ENCODE data around the gene IL37. TPM values are rescaled to one million over a fixed set of nuclear protein-coding genes. Genes with fewer than 3 reads are reported as not detected.

Gene IL37
- total and polyA plus RNA-seq, 2 donors (not counting 1 experiment from before 2014, with no cell fraction given) = not detected

DNA sequence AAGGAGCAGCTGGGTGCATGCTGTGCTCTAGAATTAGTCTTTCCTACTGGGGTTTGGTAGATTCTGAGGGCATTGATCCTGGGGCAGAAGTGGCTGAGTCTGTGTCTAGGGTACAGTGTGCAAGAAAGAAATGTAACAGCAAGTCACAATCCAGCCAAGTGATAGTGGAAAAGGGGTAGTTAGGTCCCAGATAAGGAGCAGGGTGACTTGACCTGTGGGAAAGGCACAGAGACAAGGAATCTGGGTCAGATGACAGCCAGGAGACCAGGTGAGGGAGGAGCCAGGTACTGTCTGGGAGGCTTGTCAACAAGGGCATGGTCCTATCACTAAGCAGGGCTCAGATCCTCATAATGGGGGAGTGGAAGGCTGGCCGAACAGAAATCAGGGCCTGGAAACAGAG, 8.1 kb downstream of the IL37 start:
- Histone ChIP-seq H2AFZ (ENCODE audit: low read length) (no peak overlapping the region), H3K9ac (ENCODE audit: insufficient read depth, low read length) (no peak overlapping the region), H3K27me3 (ENCODE audit: control insufficient read depth, insufficient read depth, low read length) (peaks cover 3% of the 10 kb centered on the region), H4K20me1 (ENCODE audit: control insufficient read depth, extremely low read depth, insufficient read depth, low read length) (no peaks in the 10 kb centered on the region), H3K9me3 (ENCODE audit: control insufficient read depth, insufficient read depth, low read depth, low read length) (no peaks in the 10 kb centered on the region), H3K36me3 (ENCODE audit: control insufficient read depth, insufficient read depth, low read length) (no peaks in the 10 kb centered on the region), H3K4me2 (ENCODE audit: extremely low read depth, insufficient read depth, low read length) (no peak overlapping the region), H3K4me3 (replicated peaks in 1 of 4; ENCODE audit: control extremely low read depth in 1 of 4, insufficient read depth in 1 of 4, low read depth in 3 of 4, low read length in 4 of 4) (no peak overlapping the region), H3K4me1 (ENCODE audit: control insufficient read depth, extremely low read depth, insufficient read depth, low read length) (no peaks in the 10 kb centered on the region), H3K27ac (ENCODE audit: insufficient read depth, low read length) (no peak overlapping the region), H3K79me2 (ENCODE audit: control insufficient read depth, insufficient read depth, low read length) (no peaks in the 10 kb centered on the region)
- DNase-seq (ENCODE audit: low read depth in 2 of 2) = no peak
- no peak for TF ChIP-seq EZH2 (IDR thresholded peaks at IDR 0.05; ENCODE audit: low read length, missing control alignments)
- TF ChIP-seq, protein P1, sequence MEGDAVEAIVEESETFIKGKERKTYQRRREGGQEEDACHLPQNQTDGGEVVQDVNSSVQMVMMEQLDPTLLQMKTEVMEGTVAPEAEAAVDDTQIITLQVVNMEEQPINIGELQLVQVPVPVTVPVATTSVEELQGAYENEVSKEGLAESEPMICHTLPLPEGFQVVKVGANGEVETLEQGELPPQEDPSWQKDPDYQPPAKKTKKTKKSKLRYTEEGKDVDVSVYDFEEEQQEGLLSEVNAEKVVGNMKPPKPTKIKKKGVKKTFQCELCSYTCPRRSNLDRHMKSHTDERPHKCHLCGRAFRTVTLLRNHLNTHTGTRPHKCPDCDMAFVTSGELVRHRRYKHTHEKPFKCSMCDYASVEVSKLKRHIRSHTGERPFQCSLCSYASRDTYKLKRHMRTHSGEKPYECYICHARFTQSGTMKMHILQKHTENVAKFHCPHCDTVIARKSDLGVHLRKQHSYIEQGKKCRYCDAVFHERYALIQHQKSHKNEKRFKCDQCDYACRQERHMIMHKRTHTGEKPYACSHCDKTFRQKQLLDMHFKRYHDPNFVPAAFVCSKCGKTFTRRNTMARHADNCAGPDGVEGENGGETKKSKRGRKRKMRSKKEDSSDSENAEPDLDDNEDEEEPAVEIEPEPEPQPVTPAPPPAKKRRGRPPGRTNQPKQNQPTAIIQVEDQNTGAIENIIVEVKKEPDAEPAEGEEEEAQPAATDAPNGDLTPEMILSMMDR (conservative IDR thresholded peaks at IDR 0.05 in 1 of 2, IDR thresholded peaks at IDR 0.05 in 1 of 2; ENCODE audit: low read depth in 1 of 2, low read length in 2 of 2) = no peak

DNA sequence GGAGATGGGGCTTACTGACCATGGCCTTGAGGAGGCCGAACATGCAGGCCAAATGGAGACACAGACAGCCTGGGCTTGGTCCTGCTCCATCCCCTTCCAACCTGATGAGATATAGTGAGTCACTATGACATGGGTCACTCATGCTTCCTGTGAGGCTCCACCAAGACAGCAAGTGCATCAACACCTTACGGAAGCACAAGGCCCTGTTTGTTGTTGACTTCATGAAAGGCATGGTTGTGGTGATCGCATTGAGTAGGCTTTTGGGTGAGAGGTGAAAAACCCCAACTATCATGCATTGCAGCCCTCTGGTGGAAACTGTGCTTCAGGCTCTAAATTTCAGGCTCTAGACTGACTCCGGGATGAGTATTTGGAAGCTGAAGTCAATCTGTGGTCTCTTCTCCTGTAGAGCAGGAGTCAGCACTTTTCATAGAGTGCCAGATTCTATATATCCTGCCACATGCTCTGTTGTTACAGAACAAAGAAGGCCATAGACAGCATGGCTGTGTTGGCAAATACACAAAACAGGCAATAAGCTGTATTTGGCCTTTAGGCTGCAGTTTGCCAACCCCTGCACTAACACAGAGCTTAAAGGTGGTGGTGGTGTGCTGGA, 10.1 kb downstream of the IL37 start:
- peaks cover 7% of the 10 kb centered on the region for H3K27me3 ChIP-seq (ENCODE audit: control insufficient read depth, insufficient read depth, low read length)

DNA sequence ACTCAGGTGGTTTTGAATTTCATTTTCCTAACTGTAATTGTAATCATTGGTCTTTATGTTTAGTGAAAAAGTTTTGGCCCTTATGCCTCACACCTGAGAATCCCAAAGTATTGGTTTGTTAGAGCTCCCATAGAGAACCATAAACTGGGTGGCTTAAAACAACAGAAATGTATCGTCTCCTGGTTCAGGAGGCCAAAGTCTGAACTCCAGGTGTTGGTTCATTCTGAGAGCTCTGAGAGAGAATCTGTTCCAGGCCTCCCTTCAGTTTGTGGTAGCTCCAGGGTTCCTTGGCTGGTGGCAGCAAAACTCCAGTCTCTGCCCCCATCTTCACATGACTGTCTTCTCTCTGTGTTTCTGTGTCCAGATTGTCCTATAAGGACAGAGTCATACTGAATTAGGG, 11.0 kb downstream of the IL37 start:
- H4K20me1 ChIP-seq (ENCODE audit: control insufficient read depth, extremely low read depth, insufficient read depth, low read length) = no peaks in the 10 kb centered on the region
- H3K9ac ChIP-seq (ENCODE audit: insufficient read depth, low read length) = no peak overlapping the region
- no peak for DNase-seq (ENCODE audit: low read depth in 2 of 2)
- no peaks in the 10 kb centered on the region for H3K9me3 ChIP-seq (ENCODE audit: control insufficient read depth, insufficient read depth, low read depth, low read length)
- no peak overlapping the region for H3K27ac ChIP-seq (ENCODE audit: insufficient read depth, low read length)
- TF ChIP-seq, protein P1 (conservative IDR thresholded peaks at IDR 0.05 in 1 of 2, IDR thresholded peaks at IDR 0.05 in 1 of 2; ENCODE audit: low read depth in 1 of 2, low read length in 2 of 2) = no peak
- no peak for TF ChIP-seq EZH2 (IDR thresholded peaks at IDR 0.05; ENCODE audit: low read length, missing control alignments)
- peaks cover 8% of the 10 kb centered on the region for H3K27me3 ChIP-seq (ENCODE audit: control insufficient read depth, insufficient read depth, low read length)
- H3K4me1 ChIP-seq (ENCODE audit: control insufficient read depth, extremely low read depth, insufficient read depth, low read length) = no peaks in the 10 kb centered on the region
- no peaks in the 10 kb centered on the region for H3K79me2 ChIP-seq (ENCODE audit: control insufficient read depth, insufficient read depth, low read length)
- no peak overlapping the region for H3K4me3 ChIP-seq (replicated peaks in 1 of 4; ENCODE audit: control extremely low read depth in 1 of 4, insufficient read depth in 1 of 4, low read depth in 3 of 4, low read length in 4 of 4)
- H3K36me3 ChIP-seq (ENCODE audit: control insufficient read depth, insufficient read depth, low read length) = no peaks in the 10 kb centered on the region
- H3K4me2 ChIP-seq (ENCODE audit: extremely low read depth, insufficient read depth, low read length) = no peak overlapping the region
- H2AFZ ChIP-seq (ENCODE audit: low read length) = no peak overlapping the region

More for the DNA sequence above, 10.1 kb downstream of the IL37 start:
- H3K4me2 ChIP-seq (ENCODE audit: extremely low read depth, insufficient read depth, low read length) = no peak overlapping the region
- no peak overlapping the region for H3K27ac ChIP-seq (ENCODE audit: insufficient read depth, low read length)
- H3K4me1 ChIP-seq (ENCODE audit: control insufficient read depth, extremely low read depth, insufficient read depth, low read length) = no peaks in the 10 kb centered on the region
- TF ChIP-seq EZH2 (IDR thresholded peaks at IDR 0.05; ENCODE audit: low read length, missing control alignments) = no peak
- TF ChIP-seq, protein P1 (conservative IDR thresholded peaks at IDR 0.05 in 1 of 2, IDR thresholded peaks at IDR 0.05 in 1 of 2; ENCODE audit: low read depth in 1 of 2, low read length in 2 of 2) = no peak
- H3K79me2 ChIP-seq (ENCODE audit: control insufficient read depth, insufficient read depth, low read length) = no peaks in the 10 kb centered on the region
- no peaks in the 10 kb centered on the region for H4K20me1 ChIP-seq (ENCODE audit: control insufficient read depth, extremely low read depth, insufficient read depth, low read length)
- H3K4me3 ChIP-seq (replicated peaks in 1 of 4; ENCODE audit: control extremely low read depth in 1 of 4, insufficient read depth in 1 of 4, low read depth in 3 of 4, low read length in 4 of 4) = no peak overlapping the region
- no peak overlapping the region for H2AFZ ChIP-seq (ENCODE audit: low read length)
- no peaks in the 10 kb centered on the region for H3K36me3 ChIP-seq (ENCODE audit: control insufficient read depth, insufficient read depth, low read length)
- no peak overlapping the region for H3K9ac ChIP-seq (ENCODE audit: insufficient read depth, low read length)
- no peaks in the 10 kb centered on the region for H3K9me3 ChIP-seq (ENCODE audit: control insufficient read depth, insufficient read depth, low read depth, low read length)
- peak in 1 of 2 donors; percentile 36 for DNase-seq (ENCODE audit: low read depth in 2 of 2)

All from fibroblast of lung (primary cell).